Activated naive CD8-positive, alpha-beta T cell treated with anti-CD3 and anti-CD28 coated beads, Interleukin-2, amount 10 ng/mL, durations not matched to agents 7 days and 5 days (primary cell): ENCODE data around the gene SRGAP3. TPM values are rescaled to one million over a fixed set of nuclear protein-coding genes. Genes with fewer than 3 reads are reported as not detected.

Source experiments
- ATAC-seq: fragments of 150-1000 bp; cut with Tn5 transposase; one replicate; pipeline ENCODE4 v1.10.0; 2021; ENCODE audit warnings: low read depth, moderate library complexity
- POLR2A ChIA-PET: fragments of 350-600 bp; sonication (Branson Sonifier 250); formaldehyde crosslinking; loops from one replicate; lab custom pipeline; 2021; ENCODE audit warnings: antibody characterized with exemption; lab: Charles Lee
- DNase-seq: peaks from one replicate; pipeline ENCODE4 v3.0.0; 2021
- H3K27ac Mint-ChIP-seq: one replicate; pipeline ENCODE4 v1.8.0; 2022; ENCODE audit warnings: mild to moderate bottlenecking, mixed read lengths
- H3K27me3 Mint-ChIP-seq: one replicate; pipeline ENCODE4 v1.8.0; 2022; ENCODE audit warnings: mild to moderate bottlenecking, moderate library complexity, mixed read lengths
- H3K36me3 Mint-ChIP-seq: one replicate; pipeline ENCODE4 v1.8.0; 2021; ENCODE audit warnings: mild to moderate bottlenecking, mixed read lengths
- H3K4me1 Mint-ChIP-seq: one replicate; pipeline ENCODE4 v1.8.0; 2021; ENCODE audit warnings: mixed read lengths
- H3K4me3 Mint-ChIP-seq: one replicate; pipeline ENCODE4 v1.8.0; 2022; ENCODE audit warnings: mild to moderate bottlenecking, moderate library complexity, mixed read lengths
- H3K9me3 Mint-ChIP-seq: one replicate; pipeline ENCODE4 v1.8.0; 2021; ENCODE audit warnings: mixed read lengths
- total RNA-seq, 2 experiments: library from RNA; stranded (reverse); gene quantifications; one replicate each; pipeline ENCODE4 v1.2.3, GENCODE V29; 2021

SRGAP3 gene
- total RNA-seq, 2 experiments from 2014 or later, result 4.9 to 5.5 TPM

GRCh38 chr3:8931342-8931741 lies 318.1 kb downstream of the SRGAP3 start:
- H3K36me3 Mint-ChIP-seq, result peaks cover 28% of the 10 kb centered on the region
- ATAC-seq (no peak), DNase-seq (no peak)
- H3K4me1 Mint-ChIP-seq, result no peaks in the 10 kb centered on the region
- no peak overlapping the region for H3K27ac Mint-ChIP-seq
- H3K27me3 Mint-ChIP-seq, result no peaks in the 10 kb centered on the region
- POLR2A ChIA-PET, result no interaction called here
- no peak overlapping the region for H3K4me3 Mint-ChIP-seq
- H3K9me3 Mint-ChIP-seq, result no peaks in the 10 kb centered on the region

Other genes starting within 250 kb of the SRGAP3 start
- gene THUMPD3, start 113.4 kb upstream of the SRGAP3 start, total RNA-seq, result 10 to 100 TPM; 46.6 to 49.9 TPM
- 100 to 1,000 TPM; 146 to 149 TPM for gene SETD5, start 148.0 kb upstream of the SRGAP3 start, total RNA-seq